ENCODE results near the gene SPPL2C.

The SPPL2C gene

DNA sequence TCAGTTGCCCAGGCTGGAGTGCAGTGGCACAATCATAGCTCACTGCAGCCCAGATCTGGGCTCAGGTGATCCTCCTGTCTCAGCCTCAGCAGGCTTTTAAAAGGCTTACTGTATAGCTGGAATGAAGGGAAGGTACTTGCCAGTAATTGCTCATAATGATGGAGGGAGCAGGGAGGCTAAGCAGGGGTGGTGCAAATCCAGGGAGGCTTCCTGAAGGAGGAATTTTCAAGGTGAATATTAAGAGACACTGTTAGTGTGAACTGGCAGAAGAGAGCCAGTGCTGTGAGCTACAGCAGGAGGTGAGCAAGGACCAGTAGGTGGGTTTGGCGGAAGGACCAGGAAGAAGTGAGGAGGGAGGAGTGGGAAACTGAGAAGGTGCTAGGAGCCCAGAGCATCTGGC lies 35.8 kb upstream of the SPPL2C start:
- Histone ChIP-seq H3K4me3 (ENCODE audit: insufficient read depth, low read length, poor library complexity, severe bottlenecking) (no peak overlapping the region), H3K27ac (ENCODE audit: low read depth, low read length) (no peak overlapping the region), H3K9me3 (ENCODE audit: insufficient read depth, low read length) (no peaks in the 10 kb centered on the region), H3F3A (ENCODE audit: insufficient read depth) (no peaks in the 10 kb centered on the region), H3K9ac (ENCODE audit: low read length) (no peak overlapping the region), H4K20me1 (ENCODE audit: low read depth, low read length) (no peaks in the 10 kb centered on the region), H2AFZ (ENCODE audit: low read depth, low read length, severe bottlenecking) (no peak overlapping the region), H3K4me2 (ENCODE audit: low read depth, low read length, poor library complexity, severe bottlenecking) (no peak overlapping the region), H3K9me2 (replicated peaks; ENCODE audit: insufficient read depth, low read length) (no peaks in the 10 kb centered on the region), H3K79me2 (ENCODE audit: insufficient read depth, low read length) (no peaks in the 10 kb centered on the region), H3K36me3 (ENCODE audit: low read length) (no peaks in the 10 kb centered on the region), H3K27me3 (ENCODE audit: low read length) (no peaks in the 10 kb centered on the region)
- TF ChIP-seq EZH2phosphoT487 (conservative IDR thresholded peaks at IDR 0.05; ENCODE audit: low read length) = no peak
- TF ChIP-seq, protein P1, sequence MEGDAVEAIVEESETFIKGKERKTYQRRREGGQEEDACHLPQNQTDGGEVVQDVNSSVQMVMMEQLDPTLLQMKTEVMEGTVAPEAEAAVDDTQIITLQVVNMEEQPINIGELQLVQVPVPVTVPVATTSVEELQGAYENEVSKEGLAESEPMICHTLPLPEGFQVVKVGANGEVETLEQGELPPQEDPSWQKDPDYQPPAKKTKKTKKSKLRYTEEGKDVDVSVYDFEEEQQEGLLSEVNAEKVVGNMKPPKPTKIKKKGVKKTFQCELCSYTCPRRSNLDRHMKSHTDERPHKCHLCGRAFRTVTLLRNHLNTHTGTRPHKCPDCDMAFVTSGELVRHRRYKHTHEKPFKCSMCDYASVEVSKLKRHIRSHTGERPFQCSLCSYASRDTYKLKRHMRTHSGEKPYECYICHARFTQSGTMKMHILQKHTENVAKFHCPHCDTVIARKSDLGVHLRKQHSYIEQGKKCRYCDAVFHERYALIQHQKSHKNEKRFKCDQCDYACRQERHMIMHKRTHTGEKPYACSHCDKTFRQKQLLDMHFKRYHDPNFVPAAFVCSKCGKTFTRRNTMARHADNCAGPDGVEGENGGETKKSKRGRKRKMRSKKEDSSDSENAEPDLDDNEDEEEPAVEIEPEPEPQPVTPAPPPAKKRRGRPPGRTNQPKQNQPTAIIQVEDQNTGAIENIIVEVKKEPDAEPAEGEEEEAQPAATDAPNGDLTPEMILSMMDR (IDR thresholded peaks at IDR 0.05; ENCODE audit: insufficient read depth, low read length, poor library complexity, severe bottlenecking) = no peak

DNA sequence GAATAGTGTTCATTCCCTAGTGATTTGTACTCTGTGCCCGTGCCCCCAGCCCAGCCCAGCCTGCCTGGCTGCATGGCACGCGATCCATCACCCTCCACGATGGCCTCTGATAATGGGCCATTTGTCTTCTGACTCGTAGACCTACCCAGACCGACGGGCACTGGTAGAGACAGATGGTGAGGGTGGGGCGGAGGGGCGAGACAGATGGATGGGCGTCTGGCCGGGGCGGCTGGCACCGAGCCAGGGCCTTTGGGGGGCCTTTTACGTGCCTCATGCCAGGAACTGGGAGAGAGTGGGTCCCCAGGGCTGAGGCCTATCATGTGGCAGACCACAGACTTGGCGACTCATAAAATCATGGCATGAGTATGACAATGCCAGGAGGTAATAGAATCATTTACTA lies 35.2 kb upstream of the SPPL2C start:
- no peak overlapping the region for H3K9ac ChIP-seq (ENCODE audit: low read length)
- no peaks in the 10 kb centered on the region for H3K36me3 ChIP-seq (ENCODE audit: low read length)
- no peak overlapping the region for H3K27ac ChIP-seq (ENCODE audit: low read depth, low read length)
- H3K4me3 ChIP-seq (ENCODE audit: insufficient read depth, low read length, poor library complexity, severe bottlenecking) = no peak overlapping the region
- TF ChIP-seq, protein P1 (IDR thresholded peaks at IDR 0.05; ENCODE audit: insufficient read depth, low read length, poor library complexity, severe bottlenecking) = no peak
- no peak for TF ChIP-seq EZH2phosphoT487 (conservative IDR thresholded peaks at IDR 0.05; ENCODE audit: low read length)
- H3F3A ChIP-seq (ENCODE audit: insufficient read depth) = no peaks in the 10 kb centered on the region
- no peaks in the 10 kb centered on the region for H3K9me3 ChIP-seq (ENCODE audit: insufficient read depth, low read length)
- H3K79me2 ChIP-seq (ENCODE audit: insufficient read depth, low read length) = no peaks in the 10 kb centered on the region
- no peak overlapping the region for H3K4me2 ChIP-seq (ENCODE audit: low read depth, low read length, poor library complexity, severe bottlenecking)
- H3K9me2 ChIP-seq (replicated peaks; ENCODE audit: insufficient read depth, low read length) = no peaks in the 10 kb centered on the region
- H3K27me3 ChIP-seq (ENCODE audit: low read length) = no peaks in the 10 kb centered on the region
- no peaks in the 10 kb centered on the region for H4K20me1 ChIP-seq (ENCODE audit: low read depth, low read length)
- no peak overlapping the region for H2AFZ ChIP-seq (ENCODE audit: low read depth, low read length, severe bottlenecking)

DNA sequence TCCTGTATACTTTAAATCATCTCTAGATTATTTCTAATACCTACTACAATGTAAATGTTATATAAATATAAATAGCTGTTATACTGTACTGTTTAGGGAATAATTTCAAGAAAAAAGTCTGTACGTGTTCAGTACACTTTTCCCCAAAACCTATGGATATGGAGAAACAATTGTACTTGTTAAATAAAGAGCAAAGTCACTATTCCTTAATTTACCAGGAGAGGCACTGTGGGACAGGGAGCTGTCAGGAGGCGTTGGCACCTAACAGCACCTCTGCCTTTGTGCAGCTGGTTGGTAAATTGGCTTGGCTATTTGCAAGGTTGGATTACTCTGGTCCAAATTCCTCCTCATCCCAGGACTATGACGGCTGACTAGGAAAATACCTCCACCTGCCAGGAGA lies 32.6 kb upstream of the SPPL2C start:
- Histone ChIP-seq H3K9ac (ENCODE audit: low read length) (no peak overlapping the region), H3K9me2 (replicated peaks; ENCODE audit: insufficient read depth, low read length) (no peaks in the 10 kb centered on the region), H3K27me3 (ENCODE audit: low read length) (no peaks in the 10 kb centered on the region)

More for the DNA sequence above, 32.6 kb upstream of the SPPL2C start:
- H3K4me2 ChIP-seq (ENCODE audit: low read depth, low read length, poor library complexity, severe bottlenecking) = no peak overlapping the region
- no peak overlapping the region for H2AFZ ChIP-seq (ENCODE audit: low read depth, low read length, severe bottlenecking)
- no peak for TF ChIP-seq EZH2phosphoT487 (conservative IDR thresholded peaks at IDR 0.05; ENCODE audit: low read length)
- TF ChIP-seq, protein P1 (IDR thresholded peaks at IDR 0.05; ENCODE audit: insufficient read depth, low read length, poor library complexity, severe bottlenecking) = no peak
- no peaks in the 10 kb centered on the region for H3K36me3 ChIP-seq (ENCODE audit: low read length)
- H3K4me3 ChIP-seq (ENCODE audit: insufficient read depth, low read length, poor library complexity, severe bottlenecking) = no peak overlapping the region
- no peaks in the 10 kb centered on the region for H3K79me2 ChIP-seq (ENCODE audit: insufficient read depth, low read length)
- H4K20me1 ChIP-seq (ENCODE audit: low read depth, low read length) = no peaks in the 10 kb centered on the region
- H3K27ac ChIP-seq (ENCODE audit: low read depth, low read length) = no peak overlapping the region
- no peaks in the 10 kb centered on the region for H3K9me3 ChIP-seq (ENCODE audit: insufficient read depth, low read length)
- no peaks in the 10 kb centered on the region for H3F3A ChIP-seq (ENCODE audit: insufficient read depth)
